ENCODE data around the gene SPATA2L.
"Not testable (repeated sequence)": the region's sequence is repeated elsewhere in the genome, so short reads cannot be mapped to it uniquely, and the experiment has no call there.

DNA sequence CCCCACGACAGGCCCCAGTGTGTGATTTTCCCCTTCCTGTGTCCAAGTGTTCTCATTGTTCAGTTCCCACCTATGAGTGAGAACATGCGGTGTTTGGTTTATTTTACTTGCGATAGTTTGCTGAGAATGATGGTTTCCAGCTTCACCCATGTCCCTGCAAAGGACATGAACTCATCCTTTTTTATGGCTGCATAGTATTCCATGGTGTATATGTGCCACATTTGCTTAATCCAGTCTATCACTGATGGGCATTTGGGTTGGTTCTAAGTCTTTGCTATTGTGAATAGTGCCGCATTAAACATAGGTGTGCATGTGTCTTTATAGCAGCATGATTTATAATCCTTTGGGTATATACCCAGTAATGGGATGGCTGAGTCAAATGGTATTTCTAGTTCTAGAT, 29.9 kb downstream of the SPATA2L start:
- TF ChIP-seq FOXA1 (IDR thresholded peaks at IDR 0.05); CTBP1 (IDR thresholded peaks at IDR 0.05; ENCODE audit: borderline replicate concordance); ZNF384 (IDR thresholded peaks at IDR 0.05); SUZ12 (IDR thresholded peaks at IDR 0.05); BHLHE40 (IDR thresholded peaks at IDR 0.05; ENCODE audit: borderline replicate concordance); SP1 (IDR thresholded peaks at IDR 0.05); ELF4 (IDR thresholded peaks at IDR 0.05); LEF1 (IDR thresholded peaks at IDR 0.05; ENCODE audit: borderline replicate concordance); FOXM1 (IDR thresholded peaks at IDR 0.05; ENCODE audit: borderline replicate concordance); HDGF (IDR thresholded peaks at IDR 0.05; ENCODE audit: borderline replicate concordance); NFRKB (IDR thresholded peaks at IDR 0.05); FOXK2 (IDR thresholded peaks at IDR 0.05); ARNT (IDR thresholded peaks at IDR 0.05): not testable (repeated sequence)
- TF ChIP-seq, protein P1, sequence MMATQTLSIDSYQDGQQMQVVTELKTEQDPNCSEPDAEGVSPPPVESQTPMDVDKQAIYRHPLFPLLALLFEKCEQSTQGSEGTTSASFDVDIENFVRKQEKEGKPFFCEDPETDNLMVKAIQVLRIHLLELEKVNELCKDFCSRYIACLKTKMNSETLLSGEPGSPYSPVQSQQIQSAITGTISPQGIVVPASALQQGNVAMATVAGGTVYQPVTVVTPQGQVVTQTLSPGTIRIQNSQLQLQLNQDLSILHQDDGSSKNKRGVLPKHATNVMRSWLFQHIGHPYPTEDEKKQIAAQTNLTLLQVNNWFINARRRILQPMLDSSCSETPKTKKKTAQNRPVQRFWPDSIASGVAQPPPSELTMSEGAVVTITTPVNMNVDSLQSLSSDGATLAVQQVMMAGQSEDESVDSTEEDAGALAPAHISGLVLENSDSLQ (IDR thresholded peaks at IDR 0.05): not testable (repeated sequence)
